ENCODE results near the gene CHEK1.

CHEK1 gene

GRCh38 chr11:125626288-125626950 lies 1.5 kb downstream of the CHEK1 start:
- peak; percentile 88 for DNase-seq

- no peak for DNase-seq
Observed at GRCh38 chr11:125627236-125627910, 2.4 kb downstream of the CHEK1 start.

GRCh38 chr11:125637840-125638239 lies 12.9 kb downstream of the CHEK1 start:
- no peak for DNase-seq

GRCh38 chr11:125638315-125638714 lies 13.4 kb downstream of the CHEK1 start:
- no peak for DNase-seq

- DNase-seq, result no peak
Observed at GRCh38 chr11:125645871-125646270, 20.9 kb downstream of the CHEK1 start.

GRCh38 chr11:125649465-125650166 lies 24.7 kb downstream of the CHEK1 start:
- DNase-seq, result no peak

- DNase-seq, result no peak
Observed at GRCh38 chr11:125662689-125663088, 37.7 kb downstream of the CHEK1 start.

- DNase-seq, result no peak
Observed at GRCh38 chr11:125663910-125664309, 38.9 kb downstream of the CHEK1 start.

- DNase-seq, result no peak
Observed at GRCh38 chr11:125667151-125667550, 42.2 kb downstream of the CHEK1 start.

GRCh38 chr11:125670172-125670571 lies 45.2 kb downstream of the CHEK1 start:
- no peak for DNase-seq

- DNase-seq, result no peak
Observed at GRCh38 chr11:125671561-125671960, 46.6 kb downstream of the CHEK1 start.

GRCh38 chr11:125674210-125674609 lies 49.2 kb downstream of the CHEK1 start:
- no peak for DNase-seq

GRCh38 chr11:125675196-125675595 lies 50.2 kb downstream of the CHEK1 start:
- no peak for DNase-seq

- DNase-seq, result no peak
Observed at GRCh38 chr11:125679397-125679796, 54.4 kb downstream of the CHEK1 start.

- no peak for DNase-seq
Observed at GRCh38 chr11:125679837-125680236, 54.9 kb downstream of the CHEK1 start.

- no peak for DNase-seq
Observed at GRCh38 chr11:125680747-125681146, 55.8 kb downstream of the CHEK1 start, which contains the start of gene ACRV1. Gene ACRV1 (minus strand): TSS chr11:125680847. CDS start chr11:125680780, 67 bp downstream.

GRCh38 chr11:125685228-125685627 lies 60.3 kb downstream of the CHEK1 start:
- no peak for DNase-seq

GRCh38 chr11:125688066-125688465 lies 63.1 kb downstream of the CHEK1 start:
- no peak for DNase-seq

GRCh38 chr11:125688632-125689031 lies 63.7 kb downstream of the CHEK1 start:
- no peak for DNase-seq

- no peak for DNase-seq
Observed at GRCh38 chr11:125689274-125689859, 64.4 kb downstream of the CHEK1 start.

- DNase-seq, result no peak
Observed at GRCh38 chr11:125690006-125690405, 65.0 kb downstream of the CHEK1 start.

GRCh38 chr11:125692887-125693286 lies 67.9 kb downstream of the CHEK1 start:
- no peak for DNase-seq

- DNase-seq, result no peak
Observed at GRCh38 chr11:125694951-125695350, 70.0 kb downstream of the CHEK1 start.
